GM12874 (cell line): Measurements from ENCODE around the gene TSPAN18.

Experiments
- CTCF ChIP-seq: IDR thresholded peaks from 2 replicates; pipeline ENCODE4 v1.5.1; 2011; ENCODE audit warnings: low read depth, mild to moderate bottlenecking, control low read depth, low read length, moderate library complexity; ENCODE audit not compliant: insufficient read depth

TSPAN18 gene

GRCh38 chr11:44770401-44770800 lies 43.6 kb downstream of the TSPAN18 start:
- no peak for TF ChIP-seq CTCF

GRCh38 chr11:44771252-44771734 lies 44.5 kb downstream of the TSPAN18 start:
- TF ChIP-seq CTCF: no peak

GRCh38 chr11:44771841-44772240 lies 45.1 kb downstream of the TSPAN18 start:
- no peak for TF ChIP-seq CTCF

GRCh38 chr11:44773351-44773965 lies 46.7 kb downstream of the TSPAN18 start:
- no peak for TF ChIP-seq CTCF

- no peak for TF ChIP-seq CTCF
Observed at GRCh38 chr11:44774108-44774507, 47.3 kb downstream of the TSPAN18 start.

- TF ChIP-seq CTCF: no peak
Observed at GRCh38 chr11:44774731-44775130, 48.0 kb downstream of the TSPAN18 start.

GRCh38 chr11:44775366-44775984 lies 48.7 kb downstream of the TSPAN18 start:
- TF ChIP-seq CTCF: peak; percentile 78
